GM18909 (cell line): ENCODE results near the gene SARS1.
A peak's percentile ranks its signal among the peaks of the same experiment; 100 is the strongest.
"Not testable (repeated sequence)": the region's sequence is repeated elsewhere in the genome, so short reads cannot be mapped to it uniquely, and the experiment has no call there.

Experiments used
- ATAC-seq: cut with Tn5 transposase; IDR thresholded peaks from one replicate; pipeline ENCODE4 v1.9.1; 2021; ENCODE audit warnings: mild to moderate bottlenecking; ENCODE audit not compliant: unreplicated experiment, poor library complexity

The SARS1 gene

DNA sequence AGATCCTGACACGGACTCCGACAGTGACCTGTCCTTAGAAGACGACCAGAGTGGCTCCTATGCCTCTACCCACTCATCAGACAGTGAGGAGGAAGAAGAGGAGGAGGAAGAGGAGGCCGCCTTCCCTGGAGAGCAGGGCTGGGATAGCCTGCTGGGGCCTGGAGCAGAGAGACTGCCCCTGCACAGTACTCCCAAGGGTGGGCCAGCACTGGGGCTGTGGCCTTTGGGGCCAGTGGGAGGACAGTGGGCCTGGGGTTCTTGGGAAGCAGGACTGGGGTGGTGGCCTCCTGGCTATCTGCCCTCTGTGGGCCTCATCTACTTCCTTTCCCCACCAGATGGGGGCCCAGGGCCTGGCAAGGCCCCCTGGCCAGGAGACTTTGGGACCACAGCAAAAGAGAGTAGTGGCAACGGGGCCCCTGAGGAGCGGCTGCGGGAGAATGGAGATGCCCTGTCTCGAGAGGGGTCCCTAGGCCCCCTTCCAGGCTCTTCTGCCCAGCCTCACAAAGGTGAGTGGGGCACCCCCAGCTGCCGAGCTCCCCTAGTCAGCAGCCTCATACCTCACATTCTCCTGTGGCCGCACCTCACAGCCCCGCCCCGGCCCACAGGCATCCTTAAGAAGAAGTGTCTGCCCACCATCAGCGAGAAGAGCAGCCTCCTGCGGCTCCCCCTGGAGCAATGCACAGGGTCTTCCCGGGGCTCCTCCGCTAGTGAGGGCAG is 59.3 kb downstream of the SARS1 start:
- ATAC-seq, result no peak

DNA sequence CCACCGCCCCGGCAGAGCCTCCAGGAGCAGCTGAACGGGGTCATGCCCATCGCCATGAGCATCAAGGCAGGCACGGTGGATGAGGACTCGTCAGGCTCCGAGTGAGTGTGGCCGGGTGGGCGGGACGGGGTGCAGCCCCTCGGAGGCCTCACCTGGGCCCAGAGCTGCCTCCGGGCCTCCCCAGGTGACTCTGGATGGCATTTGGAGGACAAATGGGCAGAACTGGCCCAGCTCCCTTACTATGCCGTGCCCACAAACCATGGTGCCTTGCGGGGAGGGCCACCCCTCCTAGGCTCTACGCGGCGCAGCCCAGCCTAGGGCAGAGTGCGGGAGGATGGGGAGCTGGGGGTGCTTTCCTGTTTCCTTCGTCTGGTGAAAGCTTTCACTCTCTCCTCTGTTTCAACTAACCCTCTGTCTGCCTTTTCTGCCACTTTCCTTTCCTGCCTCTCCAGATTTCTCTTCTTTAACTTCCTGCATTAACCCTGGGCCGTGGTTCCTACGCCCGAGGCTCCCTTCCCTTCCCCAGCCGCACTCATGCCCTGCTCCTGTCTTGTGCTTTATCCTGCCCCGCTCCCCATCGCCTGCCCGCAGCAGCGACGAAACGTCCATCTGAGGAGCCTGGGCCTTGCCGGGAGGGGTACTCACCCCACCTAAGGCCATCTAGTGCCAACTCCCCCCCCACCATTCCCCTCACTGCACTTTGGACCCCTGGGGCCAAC is 60.0 kb downstream of the SARS1 start:
- no peak for ATAC-seq

DNA sequence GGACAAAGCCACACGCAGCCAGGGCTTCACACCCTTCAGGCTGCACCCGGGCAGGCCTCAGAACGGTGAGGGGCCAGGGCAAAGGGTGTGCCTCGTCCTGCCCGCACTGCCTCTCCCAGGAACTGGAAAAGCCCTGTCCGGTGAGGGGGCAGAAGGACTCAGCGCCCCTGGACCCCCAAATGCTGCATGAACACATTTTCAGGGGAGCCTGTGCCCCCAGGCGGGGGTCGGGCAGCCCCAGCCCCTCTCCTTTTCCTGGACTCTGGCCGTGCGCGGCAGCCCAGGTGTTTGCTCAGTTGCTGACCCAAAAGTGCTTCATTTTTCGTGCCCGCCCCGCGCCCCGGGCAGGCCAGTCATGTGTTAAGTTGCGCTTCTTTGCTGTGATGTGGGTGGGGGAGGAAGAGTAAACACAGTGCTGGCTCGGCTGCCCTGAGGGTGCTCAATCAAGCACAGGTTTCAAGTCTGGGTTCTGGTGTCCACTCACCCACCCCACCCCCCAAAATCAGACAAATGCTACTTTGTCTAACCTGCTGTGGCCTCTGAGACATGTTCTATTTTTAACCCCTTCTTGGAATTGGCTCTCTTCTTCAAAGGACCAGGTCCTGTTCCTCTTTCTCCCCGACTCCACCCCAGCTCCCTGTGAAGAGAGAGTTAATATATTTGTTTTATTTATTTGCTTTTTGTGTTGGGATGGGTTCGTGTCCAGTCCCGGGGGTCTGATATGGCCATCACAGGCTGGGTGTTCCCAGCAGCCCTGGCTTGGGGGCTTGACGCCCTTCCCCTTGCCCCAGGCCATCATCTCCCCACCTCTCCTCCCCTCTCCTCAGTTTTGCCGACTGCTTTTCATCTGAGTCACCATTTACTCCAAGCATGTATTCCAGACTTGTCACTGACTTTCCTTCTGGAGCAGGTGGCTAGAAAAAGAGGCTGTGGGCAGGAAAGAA is 61.1 kb downstream of the SARS1 start:
- ATAC-seq, result no peak

- no peak for ATAC-seq
Measured at GRCh38 chr1:109275706-109276345, 62.1 kb downstream of the SARS1 start.

- peak; percentile 73 for ATAC-seq
Measured at GRCh38 chr1:109277434-109278204, 63.9 kb downstream of the SARS1 start.

DNA sequence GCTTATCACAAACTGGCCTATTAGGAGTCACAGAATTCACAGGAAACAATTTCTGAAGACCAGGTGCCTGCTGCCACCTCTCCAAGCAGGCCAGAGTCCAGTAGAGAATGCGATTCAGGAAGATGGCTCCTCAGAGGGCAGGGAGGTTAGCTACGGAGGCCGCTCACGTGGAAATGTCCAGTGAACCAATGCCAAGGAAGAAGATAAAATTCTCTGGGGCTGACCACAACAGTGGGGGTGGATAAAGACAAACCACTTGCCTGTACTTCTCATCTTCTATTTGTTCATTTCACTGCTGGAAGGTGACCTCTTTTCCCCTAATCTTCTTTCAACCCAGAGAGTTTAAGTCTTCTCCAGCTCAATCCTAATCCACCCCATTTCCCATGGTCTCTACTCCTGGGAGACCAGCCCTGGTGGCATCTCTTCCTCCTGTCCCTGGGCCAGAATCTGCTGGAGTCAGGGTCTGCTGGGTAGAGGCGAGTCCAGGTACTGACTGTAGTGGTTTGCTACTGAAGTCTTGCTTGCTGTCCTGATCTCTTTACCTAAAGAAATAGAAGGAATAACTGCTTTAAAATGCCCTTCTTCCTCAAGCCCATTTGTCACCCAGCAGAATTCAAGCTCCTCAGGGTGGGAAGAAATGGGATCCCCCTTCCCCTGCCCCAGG is 66.0 kb downstream of the SARS1 start:
- ATAC-seq, result no peak

GRCh38 chr1:109280862-109281261 is 67.1 kb downstream of the SARS1 start:
- no peak for ATAC-seq

- ATAC-seq, result no peak
Measured at GRCh38 chr1:109281680-109282496, 68.2 kb downstream of the SARS1 start.

GRCh38 chr1:109282497-109282951 is 68.8 kb downstream of the SARS1 start:
- no peak for ATAC-seq

DNA sequence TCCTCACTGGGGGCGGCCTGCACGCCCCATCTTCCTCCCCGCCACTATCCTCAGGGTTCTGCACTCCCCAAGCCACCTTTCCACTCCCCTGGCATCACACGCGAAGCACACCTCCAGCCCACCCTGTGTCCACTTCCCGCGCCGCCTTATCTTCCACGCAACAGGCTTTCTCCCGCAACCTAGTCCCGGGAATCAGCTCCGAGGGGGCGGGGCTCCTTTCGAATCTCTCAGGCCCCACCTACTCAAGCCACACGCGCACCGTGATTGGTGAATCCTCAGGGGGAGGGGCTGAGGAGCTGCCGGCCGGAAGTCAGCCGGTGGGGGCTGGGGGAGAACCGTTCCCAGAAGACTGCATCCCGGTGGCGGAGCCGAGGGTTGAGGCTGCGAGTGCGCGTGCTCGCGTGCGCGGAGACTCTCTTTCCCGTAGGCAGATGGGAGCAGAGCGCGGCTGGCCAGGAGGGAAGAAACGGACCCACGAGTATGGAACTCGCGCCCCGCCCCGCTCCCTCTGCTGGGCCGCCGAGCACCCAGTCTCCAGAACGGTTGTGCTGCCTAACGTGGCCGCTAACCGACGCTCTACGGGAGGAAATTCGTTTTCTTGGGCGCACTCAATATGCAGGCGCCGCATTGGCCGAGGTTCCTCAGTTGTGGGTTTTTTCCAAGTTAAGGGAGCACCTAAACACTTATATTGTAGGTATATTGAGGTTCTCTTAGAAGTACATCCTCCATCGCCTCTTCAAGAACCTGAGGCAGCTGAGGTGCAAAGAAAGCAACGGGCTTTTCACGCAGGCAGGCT is 69.4 kb downstream of the SARS1 start, which contains the start of gene PSRC1:
Gene PSRC1, minus strand, starts transcription at position 194 of the 796 bp plus-strand sequence.
- peak; percentile 98 for ATAC-seq

DNA sequence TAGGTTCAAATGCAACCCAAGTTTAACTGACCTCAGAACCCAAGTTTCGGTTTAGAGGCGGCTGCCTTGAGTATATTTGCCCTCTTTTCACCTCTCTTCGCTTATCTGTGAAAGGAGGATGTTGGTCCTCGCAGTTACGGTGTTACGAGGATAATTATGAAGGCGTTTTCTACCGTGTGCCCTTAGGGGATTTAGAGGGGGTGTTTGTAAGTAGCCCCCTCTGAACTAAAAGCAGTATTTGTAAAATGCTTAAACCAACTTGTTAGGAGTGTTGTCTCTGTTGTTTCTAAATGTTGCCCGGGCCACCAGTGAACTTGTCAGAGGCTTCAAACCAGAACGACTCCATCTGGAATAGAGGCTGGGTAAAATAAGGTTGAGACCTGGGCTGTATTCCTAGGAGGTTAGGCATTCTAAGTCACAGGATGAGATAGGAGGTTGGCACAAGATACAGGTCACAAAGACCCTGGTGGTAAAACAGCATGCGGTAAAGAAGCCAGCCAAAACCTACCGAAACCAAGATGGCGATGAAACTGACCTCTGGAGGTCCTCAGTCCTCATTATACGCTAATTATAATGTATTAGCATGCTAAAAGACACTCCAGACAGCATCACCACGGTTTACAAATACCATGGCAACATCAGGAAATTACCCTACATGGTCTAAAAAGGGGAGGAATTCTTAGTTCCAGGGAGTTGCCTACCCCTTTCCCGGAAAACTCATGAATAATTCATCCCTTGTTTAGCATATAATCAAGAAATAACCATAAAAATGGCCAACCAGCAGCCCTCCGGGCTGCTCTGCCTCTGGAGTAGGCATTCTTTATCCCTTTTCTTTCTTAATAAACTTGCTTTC is 70.3 kb downstream of the SARS1 start:
- ATAC-seq, result no peak

- not testable (repeated sequence) for ATAC-seq
Measured at GRCh38 chr1:109286762-109287161, 73.0 kb downstream of the SARS1 start.
